DND-41 (cell line): ENCODE measurements around the gene STRIP1.
A peak's percentile ranks its signal among the peaks of the same experiment; 100 is the strongest.

Experiments
- ATAC-seq: fragments of 200-7000 bp; cut with Tn5 transposase; 3 replicates; pipeline ENCODE4 v1.9.1; 2021; ENCODE audit warnings: low read depth; ENCODE audit not compliant: insufficient read depth
- DNase-seq: peaks from one replicate; pipeline ENCODE4 v3.0.0-alpha.2; 2020
- H2AFZ ChIP-seq: 2 replicates; pipeline ENCODE4 v1.6.0; 2012; ENCODE audit warnings: low read depth, low read length
- H3K27ac ChIP-seq: 2 replicates; pipeline ENCODE4 v1.5.1; 2012; ENCODE audit warnings: low read length, inconsistent platforms
- H3K27me3 ChIP-seq: fragments of 200-600 bp; sonication (generic); 2 replicates; pipeline ENCODE4 v1.6.0; 2012; ENCODE audit warnings: low read length, mild to moderate bottlenecking, inconsistent platforms; ENCODE audit not compliant: insufficient read depth, poor library complexity
- H3K36me3 ChIP-seq: 2 replicates; pipeline ENCODE4 v1.5.1; 2012; ENCODE audit warnings: low read length, inconsistent platforms; ENCODE audit not compliant: insufficient read depth
- H3K4me1 ChIP-seq: 2 replicates; pipeline ENCODE4 v1.5.1; 2012; ENCODE audit warnings: mild to moderate bottlenecking, low read length; ENCODE audit not compliant: insufficient read depth
- H3K4me2 ChIP-seq: 2 replicates; pipeline ENCODE4 v1.6.0; 2012; ENCODE audit warnings: mild to moderate bottlenecking, moderate library complexity, low read length, inconsistent platforms; ENCODE audit not compliant: insufficient read depth
- H3K4me3 ChIP-seq, 2 experiments: fragments of 200-600 bp in 1 of 2; shearing (Covaris generic) in 1 of 2; 2 replicates each; pipeline ENCODE4 v1.5.1; 2012 to 2016; ENCODE audit warnings: inconsistent platforms in 2 of 2, low read length in 2 of 2, mild to moderate bottlenecking in 2 of 2, low read depth in 1 of 2, moderate library complexity in 1 of 2
- H3K79me2 ChIP-seq: 2 replicates; pipeline ENCODE4 v1.6.0; 2012; ENCODE audit warnings: low read length, inconsistent platforms; ENCODE audit not compliant: insufficient read depth
- H3K9ac ChIP-seq: 2 replicates; pipeline ENCODE4 v1.6.0; 2012; ENCODE audit warnings: low read depth, mild to moderate bottlenecking, inconsistent platforms, low read length, moderate library complexity
- H3K9me3 ChIP-seq: 2 replicates; pipeline ENCODE4 v1.5.1; 2012; ENCODE audit warnings: low read length, moderate library complexity, mild to moderate bottlenecking, inconsistent platforms; ENCODE audit not compliant: insufficient read depth, severe bottlenecking
- H4K20me1 ChIP-seq: 2 replicates; pipeline ENCODE4 v1.6.0; 2012; ENCODE audit warnings: low read length; ENCODE audit not compliant: insufficient read depth
- EZH2 ChIP-seq: IDR thresholded peaks from 3 replicates; pipeline ENCODE4 v1.6.1; 2012; ENCODE audit warnings: borderline replicate concordance, low read depth, mild to moderate bottlenecking, moderate library complexity, low read length, inconsistent platforms; ENCODE audit not compliant: severe bottlenecking
- TF ChIP-seq, protein P1 (sequence below): IDR thresholded peaks from 2 replicates; pipeline ENCODE4 v1.5.1; 2012; ENCODE audit warnings: borderline replicate concordance, low read length, moderate library complexity, mild to moderate bottlenecking; ENCODE audit not compliant: poor library complexity, severe bottlenecking; ENCODE audit errors: extremely low read depth

The STRIP1 gene

DNA sequence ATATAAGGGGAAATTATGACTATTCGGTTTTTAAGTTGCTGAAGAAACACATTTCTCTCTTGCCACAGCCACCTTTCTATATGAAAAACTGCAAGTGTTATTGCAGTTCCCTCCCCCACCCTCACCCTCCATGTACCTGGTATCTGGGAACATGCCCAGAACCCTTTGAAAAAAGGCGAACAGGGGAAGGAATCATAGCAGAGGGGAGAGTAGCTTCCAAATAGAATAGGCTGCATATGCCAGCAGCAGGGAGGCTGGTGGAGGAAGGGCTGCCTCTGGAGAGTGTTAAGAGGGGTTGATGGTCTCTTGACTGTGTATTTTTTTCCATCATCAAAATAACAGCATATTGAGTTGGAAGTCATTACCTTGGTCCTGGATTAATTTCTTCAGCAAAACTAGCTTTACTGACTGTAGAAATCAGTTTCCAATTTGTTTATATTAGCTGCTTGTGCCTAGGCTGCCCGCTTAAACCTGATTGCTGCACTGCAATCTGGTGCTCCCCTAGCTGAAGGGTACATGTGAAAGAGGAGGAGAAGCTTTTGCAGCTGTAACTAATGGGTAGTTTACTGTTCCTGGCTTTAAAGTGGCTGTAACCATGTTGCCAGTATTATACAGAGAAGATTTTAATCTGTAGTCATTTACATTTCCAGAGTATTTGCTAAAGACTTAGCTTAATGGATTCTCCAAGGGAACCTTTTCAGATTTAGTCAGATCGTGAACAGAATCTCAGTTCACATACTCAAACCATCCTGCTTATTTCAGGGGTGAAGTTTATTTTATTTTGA is 27.2 kb upstream of the STRIP1 start:
- Histone ChIP-seq H3K27me3 (no peaks in the 10 kb centered on the region), H3K4me2 (no peak overlapping the region), H3K9ac (no peak overlapping the region), H3K4me3 (no peak overlapping the region), H3K27ac (no peak overlapping the region), H3K36me3 (peaks cover 38% of the 10 kb centered on the region), H2AFZ (no peak overlapping the region), H4K20me1 (peaks cover 6% of the 10 kb centered on the region), H3K4me1 (peaks cover 5% of the 10 kb centered on the region), H3K79me2 (peaks cover 38% of the 10 kb centered on the region), H3K9me3 (no peaks in the 10 kb centered on the region)
- TF ChIP-seq EZH2 = no peak
- TF ChIP-seq, protein P1, sequence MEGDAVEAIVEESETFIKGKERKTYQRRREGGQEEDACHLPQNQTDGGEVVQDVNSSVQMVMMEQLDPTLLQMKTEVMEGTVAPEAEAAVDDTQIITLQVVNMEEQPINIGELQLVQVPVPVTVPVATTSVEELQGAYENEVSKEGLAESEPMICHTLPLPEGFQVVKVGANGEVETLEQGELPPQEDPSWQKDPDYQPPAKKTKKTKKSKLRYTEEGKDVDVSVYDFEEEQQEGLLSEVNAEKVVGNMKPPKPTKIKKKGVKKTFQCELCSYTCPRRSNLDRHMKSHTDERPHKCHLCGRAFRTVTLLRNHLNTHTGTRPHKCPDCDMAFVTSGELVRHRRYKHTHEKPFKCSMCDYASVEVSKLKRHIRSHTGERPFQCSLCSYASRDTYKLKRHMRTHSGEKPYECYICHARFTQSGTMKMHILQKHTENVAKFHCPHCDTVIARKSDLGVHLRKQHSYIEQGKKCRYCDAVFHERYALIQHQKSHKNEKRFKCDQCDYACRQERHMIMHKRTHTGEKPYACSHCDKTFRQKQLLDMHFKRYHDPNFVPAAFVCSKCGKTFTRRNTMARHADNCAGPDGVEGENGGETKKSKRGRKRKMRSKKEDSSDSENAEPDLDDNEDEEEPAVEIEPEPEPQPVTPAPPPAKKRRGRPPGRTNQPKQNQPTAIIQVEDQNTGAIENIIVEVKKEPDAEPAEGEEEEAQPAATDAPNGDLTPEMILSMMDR = no peak
- ATAC-seq (no peak), DNase-seq (no peak)

GRCh38 chr1:110008971-110009565 is 25.4 kb upstream of the STRIP1 start:
- no peak overlapping the region for H3K4me3 ChIP-seq
- peaks cover 6% of the 10 kb centered on the region for H4K20me1 ChIP-seq
- no peak overlapping the region for H3K4me2 ChIP-seq
- TF ChIP-seq, protein P1 = no peak
- no peak for TF ChIP-seq EZH2
- no peak overlapping the region for H3K9ac ChIP-seq
- H3K36me3 ChIP-seq = peaks cover 51% of the 10 kb centered on the region
- peaks cover 24% of the 10 kb centered on the region; the same call in 1 of the 2 replicates for H3K79me2 ChIP-seq
- DNase-seq (no peak), ATAC-seq (no peak)
- no peaks in the 10 kb centered on the region for H3K27me3 ChIP-seq
- no peak overlapping the region for H3K27ac ChIP-seq
- H3K4me1 ChIP-seq = no peaks in the 10 kb centered on the region
- no peak overlapping the region for H2AFZ ChIP-seq
- no peaks in the 10 kb centered on the region for H3K9me3 ChIP-seq

GRCh38 chr1:110011527-110012041 is 22.8 kb upstream of the STRIP1 start:
- peak; percentile 39 for DNase-seq
- peak; percentile 93 for ATAC-seq
- Histone ChIP-seq H3K9ac (no peak overlapping the region), H3K9me3 (no peaks in the 10 kb centered on the region), H3K4me1 (no peaks in the 10 kb centered on the region), H3K27ac (no peak overlapping the region), H3K4me3 (no peak overlapping the region), H3K36me3 (peaks cover 76% of the 10 kb centered on the region), H3K27me3 (no peaks in the 10 kb centered on the region), H4K20me1 (peaks cover 2% of the 10 kb centered on the region), H2AFZ (no peak overlapping the region), H3K79me2 (peaks cover 7% of the 10 kb centered on the region; the same call in 1 of the 2 replicates), H3K4me2 (no peak overlapping the region)
- TF ChIP-seq, protein P1 = peak; percentile 59
- TF ChIP-seq EZH2 = no peak
